NCI-H1694 treated with DMSO at 0.1 percent for 48 hours (cell line): ENCODE results near the gene TXNRD3.
A peak's percentile ranks its signal among the peaks of the same experiment; 100 is the strongest.
"Not testable (repeated sequence)": the region's sequence is repeated elsewhere in the genome, so short reads cannot be mapped to it uniquely, and the experiment has no call there.

ENCODE experiments used
- DNase-seq: peaks from one replicate; lab custom pipeline; 2025; lab: John Stamatoyannopoulos, UW

Gene TXNRD3

GRCh38 chr3:126591515-126591914 lies 63.4 kb downstream of the TXNRD3 start:
- not testable (repeated sequence) for DNase-seq

- DNase-seq = peak; percentile 68
These were observed 72.6 kb downstream of the TXNRD3 start for GRCh38 chr3:126582311-126582710.

- no peak for DNase-seq
These were observed 73.4 kb downstream of the TXNRD3 start for GRCh38 chr3:126581569-126581968.

- no peak for DNase-seq
These were observed 74.2 kb downstream of the TXNRD3 start for GRCh38 chr3:126580746-126581145.

GRCh38 chr3:126578702-126579101 lies 76.2 kb downstream of the TXNRD3 start:
- DNase-seq = no peak

- no peak for DNase-seq
These were observed 77.7 kb downstream of the TXNRD3 start for GRCh38 chr3:126577261-126577660.

GRCh38 chr3:126573492-126574117 lies 81.3 kb downstream of the TXNRD3 start:
- no peak for DNase-seq

- no peak for DNase-seq
These were observed 83.8 kb downstream of the TXNRD3 start for GRCh38 chr3:126571078-126571477.

GRCh38 chr3:126570103-126570541 lies 84.8 kb downstream of the TXNRD3 start:
- DNase-seq = no peak

- no peak for DNase-seq
These were observed 85.4 kb downstream of the TXNRD3 start for GRCh38 chr3:126569390-126569975.

- no peak for DNase-seq
These were observed 86.1 kb downstream of the TXNRD3 start for GRCh38 chr3:126568776-126569342.

GRCh38 chr3:126567696-126568438 lies 87.1 kb downstream of the TXNRD3 start:
- DNase-seq = no peak

- DNase-seq = no peak
These were observed 92.1 kb downstream of the TXNRD3 start for GRCh38 chr3:126562737-126563276.

- no peak for DNase-seq
These were observed 96.4 kb downstream of the TXNRD3 start, which contains the start of gene C3orf22 for GRCh38 chr3:126558336-126559071. TSS of gene C3orf22 (minus strand) at chr3:126558932. CDS start at chr3:126553390, 5,542 bp downstream.

- DNase-seq = no peak
These were observed 97.2 kb downstream of the TXNRD3 start for GRCh38 chr3:126557761-126558160.

GRCh38 chr3:126557415-126557745 lies 97.5 kb downstream of the TXNRD3 start:
- DNase-seq = no peak
